GM12878 (cell line): ENCODE measurements around the gene FAM193A. TPM values are rescaled to one million over a fixed set of nuclear protein-coding genes. Genes with fewer than 3 reads are reported as not detected.

Source experiments
- ATAC-seq: fragments of 200-7000 bp; cut with Tn5 transposase; 3 replicates; pipeline ENCODE4 v1.9.1; 2020; ENCODE audit warnings: mild to moderate bottlenecking, moderate library complexity
- BruUV-seq: library from RNA; stranded (reverse); fragments of 400-500 nt; replicated peaks from 2 replicates; lab custom pipeline; 2021; lab: Mats Ljungman, UMichigan
- CTCF ChIA-PET: fragments of 300-600 bp; sonication (Branson Sonifier 250); formaldehyde crosslinking; extraction: SDS; loops from one replicate; lab custom pipeline; 2021; ENCODE audit warnings: inconsistent platforms; lab: Yijun Ruan, JAX
- POLR2A ChIA-PET: fragments of 350-600 bp; formaldehyde crosslinking; extraction: SDS; loops from one replicate; lab custom pipeline; 2021; ENCODE audit warnings: inconsistent platforms; lab: Charles Lee
- RAD21 ChIA-PET: fragments of 300-600 bp; sonication (Branson Sonifier 250); formaldehyde crosslinking; loops from one replicate; lab custom pipeline; 2023; ENCODE audit warnings: antibody characterized with exemption; ENCODE audit not compliant: unreplicated experiment; lab: Charles Lee
- SMC1A ChIA-PET: fragments of 300-600 bp; sonication (Branson Sonifier 250); formaldehyde crosslinking; loops from one replicate; lab custom pipeline; 2023; ENCODE audit not compliant: unreplicated experiment, uncharacterized antibody; lab: Charles Lee
- DNase-seq: peaks from one replicate; pipeline ENCODE4 v3.0.0-alpha.2; 2011; ENCODE audit warnings: low read depth, low spot score
- FAIRE-seq: peaks from 3 replicates; lab custom pipeline; 2011; peaks lifted over from hg19 to GRCh38; lab: Jason Lieb, UNC
- H2AFZ ChIP-seq: 2 replicates; pipeline ENCODE4 v1.6.0; 2011; ENCODE audit warnings: low read depth, low read length, control low read depth; ENCODE audit not compliant: control insufficient read depth
- H3K27ac ChIP-seq: 2 replicates; pipeline ENCODE4 v1.5.1; 2011; ENCODE audit warnings: control low read depth; ENCODE audit not compliant: control insufficient read depth, insufficient read depth
- H3K27me3 ChIP-seq, 2 experiments: replicated peaks in 1 of 2; 2 replicates each; pipeline versions ENCODE4 v1.6.0 to v1.6.1; 2011; ENCODE audit warnings: low read length in 1 of 2; ENCODE audit not compliant: control insufficient read depth in 2 of 2, insufficient read depth in 2 of 2
- H3K36me3 ChIP-seq, 2 experiments: 2 replicates each; pipeline ENCODE4 v1.5.1; 2011; ENCODE audit warnings: low read length in 1 of 2; ENCODE audit not compliant: control insufficient read depth in 2 of 2, insufficient read depth in 2 of 2
- H3K4me1 ChIP-seq: 2 replicates; pipeline ENCODE4 v1.6.1; 2011; ENCODE audit warnings: mild to moderate bottlenecking, low read length, moderate library complexity, mixed read lengths; ENCODE audit not compliant: control insufficient read depth, insufficient read depth
- H3K4me2 ChIP-seq: 2 replicates; pipeline ENCODE4 v1.6.0; 2011; ENCODE audit warnings: control low read depth; ENCODE audit not compliant: control insufficient read depth, insufficient read depth
- H3K4me3 ChIP-seq: fragments of 200-600 bp; sonication (generic); 2 replicates; pipeline ENCODE4 v1.5.1; 2016
- H3K79me2 ChIP-seq: 2 replicates; pipeline ENCODE4 v1.6.0; 2011; ENCODE audit warnings: low read length; ENCODE audit not compliant: control insufficient read depth, insufficient read depth
- H3K9ac ChIP-seq: 2 replicates; pipeline ENCODE4 v1.8.0; 2011; ENCODE audit warnings: low read length, control low read depth, mixed read lengths; ENCODE audit not compliant: control insufficient read depth, insufficient read depth
- H3K9me3 ChIP-seq: replicated peaks from 3 replicates; pipeline ENCODE4 v1.5.1; 2011; ENCODE audit warnings: mild to moderate bottlenecking, low read length; ENCODE audit not compliant: control insufficient read depth, insufficient read depth
- H4K20me1 ChIP-seq: 2 replicates; pipeline ENCODE4 v1.6.0; 2011; ENCODE audit not compliant: control insufficient read depth, insufficient read depth
- ATF3 ChIP-seq: IDR thresholded peaks from 2 replicates; pipeline ENCODE4 v1.6.1; 2011; ENCODE audit warnings: low read depth, mild to moderate bottlenecking, low read length, moderate library complexity, borderline replicate concordance; ENCODE audit errors: extremely low read depth
- BHLHE40 ChIP-seq, 2 experiments: fragments of 450-650 bp in 1 of 2; IDR thresholded peaks; 2 replicates each; pipeline ENCODE4 v1.6.1; 2011 to 2017; ENCODE audit warnings: low read depth in 2 of 2, borderline replicate concordance in 1 of 2, improper control_type of control experiment in 1 of 2, low read length in 1 of 2, mild to moderate bottlenecking in 1 of 2
- CBFB ChIP-seq: IDR thresholded peaks from 2 replicates; pipeline ENCODE4 v1.6.1; 2016; ENCODE audit warnings: antibody characterized with exemption, low read depth
- CEBPZ ChIP-seq: fragments of 150-350 bp; IDR thresholded peaks from 2 replicates; pipeline ENCODE4 v1.6.1; 2016; ENCODE audit warnings: low read depth, low read length
- CREM ChIP-seq: IDR thresholded peaks from 2 replicates; pipeline ENCODE4 v1.6.1; 2014; ENCODE audit warnings: antibody characterized with exemption, low read depth
- E4F1 ChIP-seq: fragments of 450-650 bp; IDR thresholded peaks from 2 replicates; pipeline ENCODE4 v1.6.1; 2018; ENCODE audit warnings: borderline replicate concordance, mild to moderate bottlenecking; ENCODE audit not compliant: partially characterized antibody
- KLF5 ChIP-seq: fragments of 450-650 bp; IDR thresholded peaks from 2 replicates; pipeline ENCODE4 v1.6.1; 2014; ENCODE audit warnings: mild to moderate bottlenecking; ENCODE audit not compliant: partially characterized antibody
- LARP7 ChIP-seq: fragments of 450-650 bp; IDR thresholded peaks from 2 replicates; pipeline ENCODE4 v1.6.1; 2017; ENCODE audit warnings: mild to moderate bottlenecking
- MTA2 ChIP-seq: fragments of 450-650 bp; IDR thresholded peaks from 2 replicates; pipeline ENCODE4 v1.6.1; 2016; ENCODE audit warnings: low read depth, mild to moderate bottlenecking, moderate library complexity
- RCOR1 ChIP-seq: conservative IDR thresholded peaks from 2 replicates; pipeline ENCODE4 v1.6.1; 2012; ENCODE audit warnings: low read depth, low read length, improper control_type of control experiment
- RELB ChIP-seq: fragments of 450-650 bp; IDR thresholded peaks from 2 replicates; pipeline ENCODE4 v1.6.1; 2017; ENCODE audit warnings: low read depth, mild to moderate bottlenecking, moderate library complexity
- SIN3A ChIP-seq: IDR thresholded peaks from 2 replicates; pipeline ENCODE4 v1.6.1; 2012; ENCODE audit warnings: low read depth, low read length, improper control_type of control experiment
- SMC3 ChIP-seq: IDR thresholded peaks from 2 replicates; pipeline ENCODE4 v1.6.1; 2011; ENCODE audit warnings: low read length, improper control_type of control experiment, borderline replicate concordance
- ZZZ3 ChIP-seq: IDR thresholded peaks from 2 replicates; pipeline ENCODE4 v1.6.1; 2011; ENCODE audit warnings: low read depth; ENCODE audit not compliant: control insufficient read depth, insufficient read length
- WGBS: methylation state at CpG from one replicate; pipeline ENCODE4 v1.1.6; 2016; ENCODE audit warnings: low lambda C conversion rate; ENCODE audit not compliant: insufficient replicate concordance, insufficient coverage; ENCODE audit errors: missing lambda C conversion rate; 5-methylcytosine and 5-hydroxymethylcytosine counted together
- in situ Hi-C: fragments of 300-500 bp; cut with MboI; formaldehyde crosslinking; loops from 9 replicates; pipeline ENCODE4 v1.14.3; 2018; ENCODE audit warnings: mixed read lengths
- intact Hi-C: fragments of 100-400 bp; cut with micrococcal nuclease; formaldehyde crosslinking; loops from one replicate; pipeline ENCODE4 v1.14.2; 2022; ENCODE audit not compliant: unreplicated experiment
- polyA plus RNA-seq, 11 experiments: library from polyadenylated mRNA; depleted of rRNA in 4 of 11; unstranded in 6 of 11; stranded (reverse) in 5 of 11; fragments of >200 nt; fragmentation: Nextera tagmentation in 4 of 11; fragmentation: Illumina TruSeq in 1 of 11; extraction: Ambion mirVana in 4 of 11; extraction: Trizol in 1 of 11; gene quantifications; 1 replicate in 1 of 11; 2 replicates in 10 of 11; pipeline versions ENCODE4 v1.2.1 to v1.2.3, GENCODE V29; 2011 to 2016; ENCODE audit warnings: inconsistent platforms in 2 of 11, missing spikeins in 2 of 11, low read depth in 1 of 11
- total RNA-seq, 4 experiments: library from RNA; depleted of rRNA in 3 of 4; stranded (reverse); fragments of >200 nt in 3 of 4; fragmentation: Illumina TruSeq in 1 of 4; extraction: Trizol in 1 of 4; gene quantifications; 2 replicates each; pipeline versions ENCODE4 v1.2.1 to v1.2.3, GENCODE V29; 2013 to 2021

Gene FAM193A
- total and polyA plus RNA-seq, 10 of the 15 experiments (the other 5 are each of a cell fraction or from before 2014, with no cell fraction given), result 0.52 to 23.3 (median 7.4) TPM

- TF ChIP-seq BHLHE40 (IDR thresholded peaks at IDR 0.05; ENCODE audit: borderline replicate concordance in 1 of 2, low read depth in 2 of 2, low read length in 1 of 2) (peak; percentile 97), RCOR1 (0 out of 2 replicates have a peak, but pooled peaks have one; percentile 58), RELB (peak; percentile 73; the same call in 1 of the 2 replicates), ZZZ3 (no peak), SIN3A (no peak), CREM (peak; percentile 92)
These were observed 160.0 kb downstream of the FAM193A start (continued) for GRCh38 chr4:2696423-2696822.

GRCh38 chr4:2697995-2698414, 161.6 kb downstream of the FAM193A start:
- no peak for DNase-seq
- H3K36me3 ChIP-seq, result peaks cover 18 to 32% of the 10 kb centered on the region in 2 experiments
- WGBS, result 88% methylated on average over 8 of the region's 8 CpGs
- H3K79me2 ChIP-seq, result 0 out of 2 replicates have a peak, but pooled peaks cover 2% of the 10 kb centered on the region
- ChIA-PET POLR2A (interaction anchor here (1.3 kb wide), 3 partner anchors 7 to 48 kb away, joined by 3 to 4 read pairs (median 4); no protein-coding TSS in a partner anchor), RAD21 (no interaction called here), SMC1A (interaction anchor here (0.5 to 3.5 kb wide), 4 partner anchors 7 to 238 kb away, joined by 3 to 31 read pairs (median 4); no protein-coding TSS in a partner anchor), CTCF (interaction anchor here (1.0 to 1.5 kb wide), 2 partner anchors 25 to 54 kb away, joined by 3 to 4 read pairs; no protein-coding TSS in a partner anchor)
- intact Hi-C loops, result loop anchor here (5.0 kb wide), 1 partner anchor 264 kb away; the partner anchor contains the start of genes GRK4 and NOP14
- H3K9me3 ChIP-seq, result no peaks in the 10 kb centered on the region
- H3K4me3 ChIP-seq, result no peak overlapping the region
- H3K4me2 ChIP-seq, result no peak overlapping the region
- H3K9ac ChIP-seq, result no peak overlapping the region
- in situ Hi-C loops, result no loop called here
- no peak for ATAC-seq
- H4K20me1 ChIP-seq, result no peaks in the 10 kb centered on the region
- no peak overlapping the region for H2AFZ ChIP-seq
- BruUV-seq, result no TSS peak
- no peak for FAIRE-seq
- peak overlapping the region; percentile 2; the same call in 1 of the 2 replicates for H3K27ac ChIP-seq
- no peaks in the 10 kb centered on the region for H3K27me3 ChIP-seq
- H3K4me1 ChIP-seq, result peaks cover 21% of the 10 kb centered on the region
- TF ChIP-seq ATF3 (no peak), CEBPZ (no peak), CBFB (no peak), KLF5 (no peak), E4F1 (no peak), MTA2 (no peak), SMC3 (no peak), ZZZ3 (no peak), LARP7 (no peak)
